H1 (cell line): ENCODE results near the gene C11orf71. TPM values are rescaled to one million over a fixed set of nuclear protein-coding genes. Genes with fewer than 3 reads are reported as not detected.

ENCODE experiments used
- CTCF ChIA-PET: fragments of 300-600 bp; sonication (Branson Sonifier 250); formaldehyde crosslinking; loops from one replicate; lab custom pipeline; 2021; ENCODE audit not compliant: partially characterized antibody; lab: Charles Lee
- POLR2A ChIA-PET: fragments of 300-600 bp; sonication (Branson Sonifier 250); formaldehyde crosslinking; loops from one replicate; lab custom pipeline; 2021; ENCODE audit warnings: inconsistent platforms; ENCODE audit not compliant: partially characterized antibody; lab: Charles Lee
- DNase-seq, 2 experiments: peaks; one replicate each; pipeline versions ENCODE4 v3.0.0 to v3.0.0-alpha.2; 2010 to 2022; ENCODE audit warnings: low spot score in 2 of 2, low read depth in 1 of 2, mixed read lengths in 1 of 2
- FAIRE-seq: peaks from 2 replicates; lab custom pipeline; 2011; peaks lifted over from hg19 to GRCh38; lab: Jason Lieb, UNC
- H2AFZ ChIP-seq: 2 replicates; pipeline ENCODE4 v1.8.1; 2012; ENCODE audit warnings: low read length, inconsistent platforms
- H2AK5ac ChIP-seq: 2 replicates; pipeline ENCODE4 v1.6.1; 2013; ENCODE audit warnings: low read depth, low read length
- H2BK120ac ChIP-seq: replicated peaks from 2 replicates; pipeline ENCODE3; 2013; ENCODE audit warnings: low read depth, low read length, inconsistent platforms
- H2BK12ac ChIP-seq: 2 replicates; pipeline ENCODE4 v1.6.1; 2013; ENCODE audit warnings: low read depth, low read length
- H2BK15ac ChIP-seq: 2 replicates; pipeline ENCODE4 v1.6.1; 2013; ENCODE audit warnings: low read length
- H2BK20ac ChIP-seq: 2 replicates; pipeline ENCODE4 v1.6.1; 2013; ENCODE audit warnings: low read length
- H2BK5ac ChIP-seq: 2 replicates; pipeline ENCODE4 v1.6.1; 2013; ENCODE audit warnings: low read depth, low read length
- H3K14ac ChIP-seq: 2 replicates; pipeline ENCODE4 v1.6.1; 2013; ENCODE audit warnings: inconsistent platforms; ENCODE audit not compliant: insufficient read length
- H3K18ac ChIP-seq: 2 replicates; pipeline ENCODE4 v1.6.1; 2013; ENCODE audit warnings: low read length; ENCODE audit errors: extremely low read depth
- H3K23ac ChIP-seq: 2 replicates; pipeline ENCODE4 v1.6.1; 2013; ENCODE audit warnings: inconsistent platforms; ENCODE audit not compliant: insufficient read length
- H3K23me2 ChIP-seq: 2 replicates; pipeline ENCODE4 v1.6.1; 2013; ENCODE audit warnings: low read depth, low read length
- H3K27ac ChIP-seq: 2 replicates; pipeline ENCODE4 v1.6.1; 2011; ENCODE audit warnings: low read depth, low read length, inconsistent platforms
- H3K27me3 ChIP-seq, 4 experiments: replicated peaks in 1 of 4; 1 replicate in 1 of 4; 2 replicates in 3 of 4; pipeline versions ENCODE4 v1.6.1 to v1.8.1; 2011 to 2013; ENCODE audit warnings: low read length in 3 of 4, mild to moderate bottlenecking in 3 of 4, inconsistent platforms in 2 of 4, mixed read lengths in 2 of 4, moderate library complexity in 1 of 4; ENCODE audit not compliant: control insufficient read depth in 3 of 4, insufficient read depth in 3 of 4; ENCODE audit errors: extremely low read depth in 1 of 4
- H3K36me3 ChIP-seq, 4 experiments: 2 replicates each; pipeline versions ENCODE4 v1.6.1 to v1.8.1; 2011 to 2013; ENCODE audit warnings: mild to moderate bottlenecking in 4 of 4, low read length in 3 of 4, moderate library complexity in 2 of 4, control low read depth in 1 of 4, inconsistent platforms in 1 of 4; ENCODE audit not compliant: insufficient read depth in 4 of 4, control insufficient read depth in 2 of 4
- H3K4ac ChIP-seq: replicated peaks from 2 replicates; pipeline ENCODE3; 2013; ENCODE audit warnings: low read length, low read depth, mixed read lengths, inconsistent platforms; ENCODE audit not compliant: insufficient read length
- H3K4me1 ChIP-seq, 4 experiments: replicated peaks in 1 of 4; 1 replicate in 1 of 4; 2 replicates in 3 of 4; pipeline versions ENCODE4 v1.6.1 to v1.8.1; 2011 to 2013; ENCODE audit warnings: low read length in 3 of 4, inconsistent platforms in 2 of 4, mixed read lengths in 1 of 4; ENCODE audit not compliant: insufficient read depth in 4 of 4, control insufficient read depth in 3 of 4
- H3K4me2 ChIP-seq, 2 experiments: 2 replicates each; pipeline versions ENCODE4 v1.6.1 to v1.8.1; 2011 to 2013; ENCODE audit warnings: low read depth in 2 of 2, low read length in 2 of 2, control low read depth in 1 of 2, inconsistent platforms in 1 of 2, mild to moderate bottlenecking in 1 of 2; ENCODE audit not compliant: insufficient read depth in 1 of 2
- H3K4me3 ChIP-seq, 4 experiments: fragments of 200-600, 300-600 bp in 1 of 4; sonication (generic), shearing (Covaris generic), sonication (Bioruptor Twin) in 1 of 4; 2 replicates each; pipeline versions ENCODE4 v1.5.1 to v1.8.1; 2011 to 2016; ENCODE audit warnings: low read length in 4 of 4, low read depth in 3 of 4, control low read depth in 2 of 4, inconsistent platforms in 2 of 4, mild to moderate bottlenecking in 2 of 4, mixed read lengths in 1 of 4, moderate library complexity in 1 of 4; ENCODE audit not compliant: insufficient read depth in 2 of 4; ENCODE audit errors: extremely low read depth in 1 of 4
- H3K56ac ChIP-seq: replicated peaks from 2 replicates; pipeline ENCODE3; 2013; ENCODE audit warnings: low read depth, mild to moderate bottlenecking, mixed read lengths, low read length, inconsistent platforms; ENCODE audit not compliant: insufficient read length
- H3K79me1 ChIP-seq: 2 replicates; pipeline ENCODE4 v1.6.1; 2013; ENCODE audit warnings: low read depth, low read length, control low read depth
- H3K79me2 ChIP-seq, 2 experiments: 2 replicates each; pipeline versions ENCODE4 v1.6.1 to v1.8.1; 2012 to 2013; ENCODE audit warnings: low read length in 2 of 2, mild to moderate bottlenecking in 2 of 2, inconsistent platforms in 1 of 2; ENCODE audit not compliant: insufficient read depth in 2 of 2, control insufficient read depth in 1 of 2
- H3K9ac ChIP-seq, 4 experiments: replicated peaks in 1 of 4; 1 replicate in 1 of 4; 2 replicates in 3 of 4; pipeline versions ENCODE4 v1.6.1 to v1.8.1; 2011 to 2013; ENCODE audit warnings: low read depth in 3 of 4, low read length in 3 of 4, control low read depth in 2 of 4, mild to moderate bottlenecking in 2 of 4, moderate library complexity in 2 of 4, inconsistent platforms in 1 of 4; ENCODE audit errors: extremely low read depth in 1 of 4
- H3K9me3 ChIP-seq, 2 experiments: 2 replicates each; pipeline versions ENCODE4 v1.6.1 to v1.8.1; 2012 to 2013; ENCODE audit warnings: mild to moderate bottlenecking in 2 of 2, moderate library complexity in 2 of 2, control low read depth in 1 of 2, inconsistent platforms in 1 of 2, low read depth in 1 of 2, low read length in 1 of 2, mixed read lengths in 1 of 2; ENCODE audit not compliant: insufficient read depth in 2 of 2
- H4K20me1 ChIP-seq, 2 experiments: replicated peaks in 1 of 2; 2 replicates each; pipeline versions ENCODE3 to v1.8.1; 2011 to 2013; ENCODE audit warnings: inconsistent platforms in 2 of 2, low read length in 2 of 2, mild to moderate bottlenecking in 1 of 2; ENCODE audit not compliant: insufficient read depth in 2 of 2, control insufficient read depth in 1 of 2
- H4K5ac ChIP-seq: 2 replicates; pipeline ENCODE4 v1.6.1; 2013; ENCODE audit warnings: low read length, low read depth, mixed read lengths, inconsistent platforms; ENCODE audit not compliant: insufficient read length
- H4K8ac ChIP-seq: 2 replicates; pipeline ENCODE4 v1.8.0; 2013; ENCODE audit warnings: mild to moderate bottlenecking, moderate library complexity, low read length, inconsistent platforms; ENCODE audit not compliant: insufficient read depth; ENCODE audit errors: extremely low read depth
- H4K91ac ChIP-seq: replicated peaks from 2 replicates; pipeline ENCODE3; 2013; ENCODE audit warnings: low read length, mixed read lengths, inconsistent platforms; ENCODE audit not compliant: insufficient read length
- CBX8 ChIP-seq: fragments of 300-800, 300-1000 bp; sonication (generic); IDR thresholded peaks from 2 replicates; pipeline ENCODE4 v1.7.1; 2016; ENCODE audit warnings: low read depth, low read length, borderline replicate concordance
- CHD2 ChIP-seq: IDR thresholded peaks from 2 replicates; pipeline ENCODE4 v1.6.1; 2012; ENCODE audit warnings: low read length, improper control_type of control experiment
- EGR1 ChIP-seq: IDR thresholded peaks from 2 replicates; pipeline ENCODE4 v1.6.1; 2011; ENCODE audit warnings: low read depth, low read length, borderline replicate concordance
- FOSL1 ChIP-seq: IDR thresholded peaks from 2 replicates; pipeline ENCODE4 v1.6.1; 2011; ENCODE audit warnings: mild to moderate bottlenecking, low read depth, low read length, moderate library complexity; ENCODE audit not compliant: insufficient read depth
- KDM1A ChIP-seq: fragments of 200-600, 300-600 bp; sonication (generic); IDR thresholded peaks from 2 replicates; pipeline ENCODE4 v1.7.1; 2016; ENCODE audit warnings: mild to moderate bottlenecking, low read length, borderline replicate concordance
- MAFK ChIP-seq: IDR thresholded peaks from 2 replicates; pipeline ENCODE4 v1.6.1; 2012; ENCODE audit warnings: low read depth, mild to moderate bottlenecking, improper control_type of control experiment, low read length
- NANOG ChIP-seq: IDR thresholded peaks from 2 replicates; pipeline ENCODE4 v1.6.1; 2011; ENCODE audit warnings: low read length, low read depth, mild to moderate bottlenecking, inconsistent platforms; ENCODE audit not compliant: insufficient read depth, poor library complexity, severe bottlenecking
- RFX5 ChIP-seq: IDR thresholded peaks from 2 replicates; pipeline ENCODE4 v1.6.1; 2011; ENCODE audit warnings: low read depth, low read length, improper control_type of control experiment, borderline replicate concordance
- SIX5 ChIP-seq: IDR thresholded peaks from 2 replicates; pipeline ENCODE4 v1.6.1; 2011; ENCODE audit warnings: mild to moderate bottlenecking, low read depth, low read length
- SP1 ChIP-seq: IDR thresholded peaks from 2 replicates; pipeline ENCODE4 v1.6.1; 2011; ENCODE audit warnings: low read depth, low read length
- TCF12 ChIP-seq: IDR thresholded peaks from 2 replicates; pipeline ENCODE4 v1.6.1; 2011; ENCODE audit warnings: low read depth, mild to moderate bottlenecking, low read length
- YY1 ChIP-seq: IDR thresholded peaks from 2 replicates; pipeline ENCODE4 v1.6.1; 2011; ENCODE audit warnings: low read depth, mild to moderate bottlenecking, low read length
- WGBS, 2 experiments: shearing (Covaris generic) in 1 of 2; methylation state at CpG; one replicate each; pipeline versions ENCODE4 v1.1.6 to v1.1.7; 2013 to 2015; ENCODE audit warnings: low lambda C conversion rate in 2 of 2, mixed read lengths in 2 of 2, inconsistent platforms in 1 of 2, low coverage in 1 of 2, missing lambda C conversion rate in 1 of 2; ENCODE audit not compliant: insufficient replicate concordance in 2 of 2, insufficient coverage in 1 of 2, insufficient read length in 1 of 2; ENCODE audit errors: extremely low coverage in 1 of 2, missing lambda C conversion rate in 1 of 2; 5-methylcytosine and 5-hydroxymethylcytosine counted together
- polyA plus RNA-seq, 7 experiments: library from polyadenylated mRNA; depleted of rRNA in 3 of 7; stranded (reverse) in 5 of 7; unstranded in 2 of 7; fragments of >200 nt in 5 of 7; fragments of 200-250 nt in 2 of 7; gene quantifications; 1 replicate in 5 of 7; 2 replicates in 1 of 7; 4 replicates in 1 of 7; pipeline versions ENCODE4 v1.2.1 to v1.2.3, GENCODE V29; 2011 to 2013; ENCODE audit warnings: missing spikeins in 2 of 7, mixed read lengths in 2 of 7
- total RNA-seq: library from RNA; stranded (reverse); fragmentation: NEBNext Ultra II Directional; extraction: Animal tissue kit (Norgen Biotek cat#: 25700); gene quantifications from 2 replicates; pipeline ENCODE4 v1.2.1, GENCODE V29; 2021
- TF ChIP-seq, protein P1 (sequence below): IDR thresholded peaks from 2 replicates; pipeline ENCODE4 v1.6.1; 2011; ENCODE audit warnings: low read depth, mild to moderate bottlenecking, low read length; ENCODE audit not compliant: insufficient read depth

Gene C11orf71
- total and polyA plus RNA-seq, 2 of the 8 experiments (the other 6 are each of a cell fraction or from before 2014, with no cell fraction given): 5.4 to 8.7 TPM

DNA sequence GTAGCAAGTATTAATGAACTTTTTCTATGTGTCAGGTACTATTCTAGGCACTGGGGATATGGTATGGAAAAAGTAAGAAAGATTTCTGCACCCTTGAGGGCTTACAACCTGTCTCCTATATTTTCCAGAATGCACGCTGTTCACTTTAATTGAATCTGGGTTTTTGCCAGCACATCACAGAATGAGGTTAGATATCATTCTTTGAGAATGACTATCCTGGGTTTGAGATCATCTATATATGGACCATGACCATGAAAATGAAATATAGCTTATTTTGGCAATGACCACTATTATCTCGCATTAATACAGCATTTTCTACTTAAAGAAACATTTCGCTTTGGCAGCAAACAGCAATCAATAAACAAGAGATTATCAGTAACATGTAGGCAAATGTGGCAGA lies 46.9 kb downstream of the C11orf71 start:
- Histone ChIP-seq H3K4me3 (no peak overlapping the region), H4K5ac (no peak overlapping the region), H4K8ac (no peak overlapping the region), H2BK5ac (no peak overlapping the region), H3K56ac (no peak overlapping the region), H3K9me3 (no peaks in the 10 kb centered on the region; a peak in 1 of 4 replicates), H3K79me1 (no peaks in the 10 kb centered on the region), H4K20me1 (no peaks in the 10 kb centered on the region), H3K79me2 (no peaks in the 10 kb centered on the region), H3K36me3 (no peaks in the 10 kb centered on the region), H2BK20ac (no peak overlapping the region), H4K91ac (no peak overlapping the region), H2BK12ac (no peak overlapping the region), H3K27ac (no peak overlapping the region), H3K4me2 (no peak overlapping the region), H3K23ac (no peak overlapping the region), H2AK5ac (no peak overlapping the region), H3K9ac (no peak overlapping the region), H2AFZ (no peak overlapping the region), H3K4ac (no peak overlapping the region), H3K18ac (no peak overlapping the region), H2BK120ac (no peak overlapping the region), H3K23me2 (no peaks in the 10 kb centered on the region), H2BK15ac (no peak overlapping the region), H3K14ac (no peak overlapping the region), H3K4me1 (peaks cover 0 to 2% (median 0%) of the 10 kb centered on the region in 4 experiments; a peak in 1 of 7 replicates), H3K27me3 (no peaks in the 10 kb centered on the region)
- DNase-seq (no peak), FAIRE-seq (no peak)
- POLR2A ChIA-PET: interaction anchor here (0.5 kb wide), 1 partner anchor 89 kb away, joined by 4 read pairs; no protein-coding TSS in a partner anchor
- WGBS, 2 experiments: 93% methylated on average over 3 of the region's 3 CpGs; no CpG with 5 or more reads in 1 of the 2 experiments
- CTCF ChIA-PET: no interaction called here
- TF ChIP-seq KDM1A (no peak), YY1 (no peak), SP1 (no peak), NANOG (no peak), TCF12 (no peak), MAFK (no peak), FOSL1 (no peak), CBX8 (no peak), SIX5 (no peak), RFX5 (no peak), CHD2 (no peak), EGR1 (no peak)
- TF ChIP-seq, protein P1, sequence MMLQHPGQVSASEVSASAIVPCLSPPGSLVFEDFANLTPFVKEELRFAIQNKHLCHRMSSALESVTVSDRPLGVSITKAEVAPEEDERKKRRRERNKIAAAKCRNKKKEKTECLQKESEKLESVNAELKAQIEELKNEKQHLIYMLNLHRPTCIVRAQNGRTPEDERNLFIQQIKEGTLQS: no peak
